CD4-positive, alpha-beta T cell treated with Interferon alpha-2 for 1 hour (primary cell): ENCODE results near the gene TMEM178B.
"Not testable (repeated sequence)": the region's sequence is repeated elsewhere in the genome, so short reads cannot be mapped to it uniquely, and the experiment has no call there.

Experiments used
- DNase-seq, 2 donors: peaks; one replicate each; pipeline ENCODE4 v3.0.0-alpha.2; 2020 to 2022

Gene TMEM178B

GRCh38 chr7:141074162-141074991 is 513 bp downstream of the TMEM178B start:
- DNase-seq, result peak in 1 of 2 donors; percentile 7

- DNase-seq, result no peak
Measured at GRCh38 chr7:141074997-141075396, 1.1 kb downstream of the TMEM178B start.

- DNase-seq, result no peak
Measured at GRCh38 chr7:141076377-141076776, 2.5 kb downstream of the TMEM178B start.

GRCh38 chr7:141079219-141079618 is 5.4 kb downstream of the TMEM178B start:
- no peak for DNase-seq

GRCh38 chr7:141089490-141089889 is 15.6 kb downstream of the TMEM178B start:
- not testable (repeated sequence) for DNase-seq

DNA sequence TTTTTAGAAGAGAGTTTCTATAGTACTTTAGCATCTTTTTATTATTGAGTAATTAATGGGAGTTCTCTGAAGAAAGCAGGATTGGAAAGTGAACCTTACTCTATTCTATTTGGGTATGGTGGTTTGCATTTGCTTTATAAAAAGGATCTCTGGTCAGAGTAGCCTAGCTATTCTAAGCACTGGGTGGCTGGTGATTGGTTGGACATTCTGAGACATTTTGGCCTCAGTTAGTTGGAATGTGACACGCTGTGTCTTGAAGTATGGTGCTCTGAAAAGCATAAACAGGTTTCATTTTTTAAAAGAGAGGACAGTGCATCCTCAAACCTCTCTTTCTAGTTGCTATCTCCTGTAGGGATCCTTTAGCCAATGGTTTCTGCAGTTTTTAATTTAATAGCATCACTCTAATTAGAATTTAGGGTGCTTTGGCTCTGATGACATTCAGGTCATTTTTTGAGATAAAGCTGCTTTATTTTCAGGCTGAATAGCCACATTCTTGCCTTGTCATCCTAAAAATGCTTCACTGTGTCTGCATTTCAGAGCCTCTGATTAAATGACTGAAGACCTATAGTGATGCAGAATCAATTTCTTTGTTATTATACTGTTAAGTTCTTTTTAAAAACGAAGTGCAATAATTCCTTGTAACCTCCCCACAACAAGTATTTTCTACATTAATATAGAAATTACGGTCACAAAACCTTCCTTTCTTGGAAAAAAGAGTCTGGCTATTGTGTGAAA is 20.6 kb downstream of the TMEM178B start:
- DNase-seq, result no peak

DNA sequence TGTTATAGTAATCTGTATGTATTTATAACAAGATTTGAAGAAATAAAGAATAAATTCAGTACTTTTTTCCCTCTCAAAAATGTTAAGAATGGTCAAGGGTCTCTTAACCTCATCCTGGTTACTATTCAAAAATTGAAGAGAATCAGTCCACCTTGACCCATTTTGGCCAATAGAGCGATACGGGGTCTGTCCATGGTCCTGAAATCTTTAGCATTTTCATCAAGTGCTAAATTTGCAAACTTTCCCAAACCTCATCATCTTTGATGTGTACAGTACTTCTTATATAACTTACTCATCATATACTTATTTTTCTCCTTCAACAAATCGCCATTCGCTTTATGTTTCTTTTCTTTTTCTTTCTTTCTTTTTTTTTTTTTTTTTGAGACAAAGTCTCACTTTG is 23.6 kb downstream of the TMEM178B start:
- DNase-seq, result no peak

GRCh38 chr7:141102436-141102835 is 28.6 kb downstream of the TMEM178B start:
- no peak for DNase-seq

GRCh38 chr7:141103847-141104429 is 30.1 kb downstream of the TMEM178B start:
- DNase-seq, result no peak

GRCh38 chr7:141113131-141113530 is 39.3 kb downstream of the TMEM178B start:
- DNase-seq, result no peak

DNA sequence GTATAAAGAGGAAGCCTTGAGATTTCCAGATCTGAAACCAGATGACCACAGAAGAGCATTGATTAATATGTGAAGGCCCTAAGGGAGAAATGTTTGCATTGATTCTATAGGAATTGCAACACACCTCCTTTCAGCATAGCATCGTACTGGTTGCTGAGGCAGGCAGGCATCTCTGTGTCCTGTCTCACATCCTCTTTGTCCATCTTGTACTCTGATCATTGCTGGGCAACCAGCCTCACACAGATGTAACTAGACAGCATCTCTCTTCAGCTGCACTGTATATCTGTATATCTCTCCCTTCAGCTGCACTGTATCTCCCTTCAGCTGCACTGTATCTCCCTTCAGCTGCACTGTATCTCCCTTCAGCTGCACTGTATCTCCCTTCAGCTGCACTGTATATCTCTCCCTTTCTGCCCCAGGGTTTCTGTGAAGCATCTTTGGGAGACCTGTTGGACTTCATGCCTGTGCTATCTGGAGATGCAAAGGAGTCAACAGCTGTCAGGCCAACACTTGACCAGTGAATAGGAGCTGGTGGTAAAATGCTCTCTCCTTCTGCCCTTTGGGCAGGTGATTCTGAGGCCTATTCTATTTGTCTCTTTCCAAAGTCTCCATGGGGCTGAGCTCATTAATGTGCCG is 40.3 kb downstream of the TMEM178B start:
- DNase-seq, result no peak

- no peak for DNase-seq
Measured at GRCh38 chr7:141115965-141116364, 42.1 kb downstream of the TMEM178B start.

DNA sequence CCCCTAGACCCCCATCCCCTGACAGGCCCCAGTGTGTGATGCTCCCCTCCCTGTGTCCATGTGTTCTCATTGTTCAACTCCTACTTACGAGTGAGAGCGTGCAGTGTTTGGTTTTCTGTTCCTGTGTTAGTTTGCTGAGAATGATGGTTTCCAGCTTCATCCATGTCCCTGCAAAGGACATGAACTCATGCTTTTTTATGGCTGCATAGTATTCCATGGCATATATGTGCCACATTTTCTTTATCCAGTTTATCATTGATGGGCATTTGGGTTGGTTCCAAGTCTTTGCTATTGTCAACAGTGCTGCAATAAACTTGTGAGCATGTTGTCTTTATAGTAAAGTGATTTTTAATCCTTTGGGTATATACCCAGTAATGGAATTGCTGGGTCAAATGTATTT is 42.8 kb downstream of the TMEM178B start:
- not testable (repeated sequence) for DNase-seq

DNA sequence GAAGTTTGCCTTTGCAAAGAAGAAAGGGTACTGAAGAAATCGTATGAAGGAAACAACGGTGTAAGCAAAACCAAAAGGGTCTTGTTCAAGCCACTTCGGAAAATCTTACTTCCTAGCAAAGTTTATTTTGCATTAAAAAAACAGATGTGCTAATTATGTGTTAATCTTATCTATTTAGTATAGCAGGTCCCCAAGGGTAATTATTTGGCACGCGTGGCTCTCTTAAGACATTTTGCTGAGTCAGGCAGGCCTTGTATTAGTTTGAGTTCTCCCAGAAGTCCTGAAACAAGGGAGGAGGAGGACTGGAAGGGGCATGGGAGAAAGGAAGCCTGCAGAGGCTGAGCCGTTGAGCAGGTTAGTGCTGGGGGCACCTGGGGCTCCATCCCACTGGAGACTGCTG is 44.9 kb downstream of the TMEM178B start:
- DNase-seq, result no peak

- no peak for DNase-seq
Measured at GRCh38 chr7:141119187-141119586, 45.3 kb downstream of the TMEM178B start.

DNA sequence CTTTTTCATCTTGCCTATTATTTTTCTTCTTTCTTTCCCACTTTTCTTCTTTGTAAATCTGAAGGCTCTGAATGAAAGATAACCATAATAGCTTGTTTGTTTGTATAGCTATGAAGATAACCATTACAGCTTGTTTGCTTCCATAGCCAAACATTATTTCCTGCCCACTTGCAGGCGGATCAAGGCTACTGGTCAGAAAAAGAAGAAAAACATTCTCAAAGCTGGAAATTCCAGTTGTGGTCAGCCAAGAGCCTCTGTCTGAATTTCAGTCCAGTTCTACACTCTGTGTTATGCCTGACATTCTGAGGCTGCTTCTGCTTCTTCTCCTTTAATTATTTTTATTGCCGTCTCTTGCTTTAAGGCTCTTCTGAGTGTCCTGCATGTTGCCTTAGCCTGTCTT is 48.9 kb downstream of the TMEM178B start:
- DNase-seq, result no peak

GRCh38 chr7:141123522-141123921 is 49.7 kb downstream of the TMEM178B start:
- no peak for DNase-seq

GRCh38 chr7:141126107-141126506 is 52.2 kb downstream of the TMEM178B start:
- DNase-seq, result no peak

DNA sequence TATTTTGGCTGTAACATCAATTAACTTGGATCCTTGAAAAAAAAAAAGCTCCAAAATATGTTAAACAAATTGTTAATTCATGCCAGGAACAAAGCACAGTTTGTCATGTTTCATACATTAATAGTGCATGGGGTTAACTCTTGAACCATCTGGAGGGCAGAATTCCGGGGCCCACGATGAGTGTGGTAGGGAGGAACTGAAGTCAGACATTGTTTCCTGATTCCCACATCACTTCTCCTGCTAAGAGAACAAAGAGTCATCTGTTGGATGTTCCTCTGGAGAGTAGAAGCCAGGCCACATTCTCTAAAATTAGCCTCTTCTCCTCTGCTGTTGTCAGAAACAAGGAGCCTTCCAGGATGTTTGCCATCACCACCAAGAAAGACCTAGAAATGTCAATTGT is 54.6 kb downstream of the TMEM178B start:
- DNase-seq, result no peak

DNA sequence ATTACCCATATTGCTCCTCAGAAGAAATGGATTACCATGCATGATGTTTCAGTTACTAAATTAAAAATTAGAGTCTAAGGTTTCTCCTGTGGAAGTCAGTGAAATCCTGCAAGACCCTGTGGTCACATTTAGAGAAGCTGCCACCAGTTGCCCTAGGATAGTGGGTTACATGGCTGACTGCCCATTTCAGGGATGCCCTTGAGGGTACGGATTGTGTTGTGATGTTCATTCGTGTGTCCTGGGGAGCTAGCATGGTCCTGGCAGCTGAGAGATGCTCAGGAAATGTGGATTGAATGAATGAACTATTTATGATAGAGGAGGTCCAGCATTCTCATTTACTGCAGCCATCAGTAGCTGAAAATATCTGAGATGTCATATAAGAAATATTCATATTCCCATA is 55.1 kb downstream of the TMEM178B start:
- no peak for DNase-seq

GRCh38 chr7:141132671-141133070 is 58.8 kb downstream of the TMEM178B start:
- no peak for DNase-seq

DNA sequence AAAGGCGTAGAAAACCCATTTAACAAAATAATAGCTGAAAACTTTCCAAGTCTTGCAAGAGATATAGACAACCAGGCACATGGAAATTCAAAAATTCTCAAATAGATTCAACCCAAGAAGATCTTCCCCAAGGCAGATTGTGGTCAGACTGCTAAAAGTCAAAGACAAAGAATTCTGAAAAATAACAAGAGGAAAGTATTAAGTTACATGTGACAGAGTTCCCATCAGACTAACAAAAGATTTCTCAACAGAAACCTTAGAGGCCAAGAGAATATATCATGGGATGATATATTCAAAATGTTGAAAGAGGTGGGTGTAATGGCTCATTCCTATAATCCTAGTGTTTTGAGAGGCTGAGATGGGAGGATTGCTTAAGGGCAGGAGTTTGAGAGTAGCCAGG is 59.8 kb downstream of the TMEM178B start:
- DNase-seq, result no peak

GRCh38 chr7:141142058-141142457 is 68.2 kb downstream of the TMEM178B start:
- no peak for DNase-seq
